T-helper 9 cell (primary cell): ENCODE measurements around the gene PFDN5.
"Not testable (repeated sequence)": the region's sequence is repeated elsewhere in the genome, so short reads cannot be mapped to it uniquely, and the experiment has no call there.

Source experiments
- DNase-seq: peaks from one replicate; pipeline ENCODE4 v3.0.0-alpha.2; 2020

The PFDN5 gene

DNA sequence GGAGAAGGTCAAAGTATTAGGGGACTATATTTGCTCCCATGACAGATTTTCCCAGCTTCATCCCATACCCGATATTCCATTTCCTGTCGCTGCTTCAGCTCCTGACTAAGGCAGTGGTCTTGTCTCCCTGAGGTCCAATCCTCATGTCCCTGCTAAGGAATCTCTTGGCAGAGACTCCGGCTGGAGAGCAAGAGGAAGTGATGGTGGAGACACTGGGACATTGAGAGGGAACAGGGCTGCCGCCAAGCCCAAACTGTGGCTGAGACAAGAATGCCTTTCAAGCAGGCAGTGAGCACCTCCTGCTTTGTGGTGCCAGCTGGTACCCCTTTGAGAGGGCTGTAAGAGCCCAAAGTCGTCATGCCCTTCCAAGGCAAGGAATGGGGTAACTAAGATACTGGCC is 35.3 kb downstream of the PFDN5 start:
- no peak for DNase-seq

DNA sequence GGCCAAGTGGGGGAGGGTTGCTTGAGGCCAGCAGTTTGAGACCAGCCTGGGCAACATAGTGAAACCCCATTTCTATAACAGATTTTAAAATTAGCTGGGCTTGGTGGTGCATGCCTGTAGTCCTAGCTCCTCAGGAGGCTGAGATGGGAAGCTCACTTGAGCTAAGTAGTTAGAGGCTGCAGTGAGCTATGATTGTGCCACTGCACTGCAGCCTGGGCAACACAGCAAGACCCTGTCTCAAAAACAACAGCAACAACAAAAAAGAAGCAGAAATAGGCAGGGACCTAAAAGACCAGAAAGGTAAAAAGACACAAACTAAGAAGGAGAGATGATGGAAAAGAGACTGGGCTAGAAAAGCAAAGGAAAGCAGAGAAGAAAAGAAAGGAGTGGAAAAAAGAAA is 37.0 kb downstream of the PFDN5 start:
- DNase-seq = not testable (repeated sequence)

DNA sequence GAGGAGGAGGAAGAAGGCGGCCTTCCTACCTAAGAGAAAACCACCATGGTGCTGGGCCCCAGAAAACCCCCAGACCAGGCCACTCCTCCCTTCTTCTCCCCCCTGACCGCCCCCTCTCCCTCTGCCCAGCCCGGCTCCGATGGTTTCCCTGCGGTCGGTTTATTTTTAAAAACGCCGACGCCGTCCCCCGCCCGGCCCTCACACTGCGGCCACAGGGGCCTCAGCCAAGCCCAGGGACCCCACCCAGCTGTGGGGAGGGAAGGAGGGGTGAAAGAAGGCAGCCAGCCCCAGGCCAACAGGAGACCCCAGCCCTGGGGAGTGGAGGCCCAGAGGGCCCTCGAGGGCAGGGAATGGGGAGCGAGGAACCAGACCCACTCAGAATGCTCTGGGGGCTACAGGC is 37.4 kb downstream of the PFDN5 start:
- no peak for DNase-seq

DNA sequence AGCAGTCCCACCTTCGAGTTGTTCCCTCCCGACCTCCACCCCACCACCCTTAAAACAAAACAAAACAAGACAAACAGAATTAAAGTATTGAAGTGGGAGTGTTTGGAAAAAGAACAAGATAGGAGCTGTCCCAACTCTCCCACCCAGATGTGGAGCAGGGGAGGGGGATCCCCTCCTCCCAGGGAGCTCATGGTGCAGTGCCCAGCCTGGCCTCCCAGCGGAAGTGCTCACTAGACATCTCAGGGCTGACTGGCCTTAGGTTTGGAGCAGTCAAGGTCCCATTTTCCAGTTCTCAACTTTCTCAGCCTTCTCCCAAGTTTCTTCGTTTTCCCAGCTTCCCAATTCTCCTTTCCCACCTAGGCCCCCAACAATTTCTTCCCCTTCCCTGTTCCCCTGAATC is 37.9 kb downstream of the PFDN5 start:
- DNase-seq = no peak

DNA sequence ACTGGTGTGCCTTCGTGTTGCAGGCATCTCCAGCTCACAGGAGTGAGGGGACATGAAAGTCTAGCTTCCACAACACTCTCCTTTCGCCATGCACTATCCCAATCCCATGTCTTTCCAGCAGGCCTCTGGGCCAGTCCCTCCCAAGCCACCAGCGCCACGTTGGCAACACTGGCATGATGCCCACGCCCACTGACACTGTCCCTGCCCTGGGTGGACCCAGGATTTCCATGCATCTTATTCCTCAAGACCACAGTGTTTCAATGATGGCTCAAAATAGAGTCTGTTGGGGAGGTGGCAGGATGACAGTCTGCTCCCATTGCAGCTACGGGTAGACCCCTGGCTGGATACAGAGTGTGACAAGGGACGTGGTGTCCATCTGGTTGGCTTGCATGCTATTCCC is 38.5 kb downstream of the PFDN5 start:
- no peak for DNase-seq

DNA sequence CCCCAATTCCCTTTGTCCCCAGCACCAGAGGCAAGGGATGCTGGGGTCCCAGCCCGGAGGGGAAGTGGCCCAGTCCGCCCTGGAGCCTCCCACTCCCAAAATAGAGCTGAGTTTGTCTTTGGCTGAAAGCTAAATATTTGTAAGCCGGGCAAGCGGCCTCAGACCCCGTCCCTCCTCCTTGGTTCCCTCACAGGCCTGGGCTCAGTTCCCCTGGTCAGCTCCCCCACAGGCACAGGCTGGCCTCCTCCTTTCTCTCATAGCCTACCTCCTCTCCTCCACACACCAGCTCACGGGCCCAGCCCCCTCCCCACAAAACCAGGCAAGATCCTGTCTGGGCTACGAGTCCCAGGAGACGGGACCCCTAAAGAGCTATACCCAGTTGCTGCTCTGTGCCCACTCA is 39.5 kb downstream of the PFDN5 start:
- no peak for DNase-seq

DNA sequence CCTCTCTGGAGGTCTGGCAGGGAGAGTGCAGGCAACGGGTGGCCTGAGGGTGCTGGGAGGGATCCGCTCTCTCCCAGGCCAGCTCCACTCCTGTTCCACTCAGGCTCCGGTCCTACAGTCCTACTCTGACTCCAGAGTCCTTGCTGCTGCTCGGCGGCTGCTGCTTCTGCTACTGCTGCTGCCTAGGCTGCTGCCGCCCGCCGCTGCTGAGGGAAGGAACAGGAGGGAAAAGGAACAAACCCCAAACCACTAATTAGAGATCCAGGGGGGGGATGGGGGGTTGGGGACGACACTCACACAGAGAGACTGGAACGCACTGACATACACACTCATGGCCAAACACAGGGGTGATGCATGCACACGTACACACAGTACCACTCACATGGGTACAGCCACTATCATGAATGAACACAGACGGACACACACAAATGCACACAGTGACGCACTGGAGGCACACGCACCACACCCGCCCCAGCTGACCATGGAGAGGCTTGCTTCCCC is 40.9 kb downstream of the PFDN5 start, which contains the start of gene SP7:
SP7 (minus strand) TSS at position 174 of the 501 bp plus-strand sequence. CDS start 708 bp downstream, outside the sequence.
- DNase-seq = no peak

DNA sequence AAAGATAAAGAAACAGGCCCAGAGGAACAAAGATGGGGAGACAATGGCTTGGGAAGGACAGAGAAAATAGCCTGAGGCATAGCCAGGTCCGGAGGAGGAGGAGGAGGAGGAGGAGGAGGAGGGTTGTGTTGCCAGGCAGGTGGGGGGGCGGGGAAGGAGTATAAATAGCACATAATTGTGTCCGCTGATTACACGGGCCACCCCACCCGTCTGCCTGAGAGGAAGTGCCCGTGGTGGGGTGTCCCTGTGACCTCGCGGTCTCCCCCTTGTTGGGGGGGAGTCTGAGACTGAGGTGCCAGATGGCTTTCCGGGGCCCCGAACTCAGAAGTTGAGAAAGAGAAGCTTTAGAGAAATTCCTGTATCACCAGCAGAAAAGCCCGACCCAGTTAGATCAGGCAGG is 42.7 kb downstream of the PFDN5 start:
- DNase-seq = no peak

DNA sequence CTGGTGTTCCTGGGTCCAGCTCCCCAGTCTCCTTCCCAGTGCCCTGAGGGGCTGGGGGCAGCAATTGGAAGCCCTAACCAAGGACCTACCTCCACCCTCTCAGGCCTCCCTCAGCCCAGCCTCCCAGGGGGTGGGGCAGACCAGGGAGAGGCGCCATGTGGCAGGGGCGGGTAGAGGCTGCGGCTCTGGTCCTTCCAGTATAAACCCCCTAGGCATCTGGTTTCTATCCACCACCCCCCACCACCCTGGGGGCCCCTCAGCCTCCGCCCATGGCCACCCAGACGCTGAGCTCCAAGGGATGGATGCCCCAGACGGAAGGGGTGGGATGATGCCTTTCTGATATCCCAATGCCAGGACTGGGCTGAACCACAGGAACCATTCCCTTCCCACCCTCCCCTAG is 43.6 kb downstream of the PFDN5 start:
- no peak for DNase-seq

DNA sequence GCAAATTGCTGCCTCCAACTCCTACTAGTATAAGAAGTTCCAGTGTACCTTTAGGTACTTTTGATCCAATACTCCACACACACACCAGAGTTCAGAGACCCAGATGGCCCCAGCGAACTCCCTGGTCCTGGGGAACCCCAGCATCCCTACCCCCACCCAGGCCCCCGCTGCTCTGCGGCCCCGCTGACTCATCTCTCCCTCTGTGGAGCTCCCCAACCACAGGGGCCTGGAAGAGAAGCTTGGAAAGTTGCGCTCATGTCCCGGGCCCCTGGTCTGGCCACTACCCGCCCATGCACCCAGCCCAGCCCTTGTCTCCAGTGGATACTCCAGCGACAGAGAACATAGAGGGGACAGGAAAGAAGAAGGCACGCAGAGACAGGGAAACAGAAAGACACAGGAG is 45.1 kb downstream of the PFDN5 start:
- no peak for DNase-seq

DNA sequence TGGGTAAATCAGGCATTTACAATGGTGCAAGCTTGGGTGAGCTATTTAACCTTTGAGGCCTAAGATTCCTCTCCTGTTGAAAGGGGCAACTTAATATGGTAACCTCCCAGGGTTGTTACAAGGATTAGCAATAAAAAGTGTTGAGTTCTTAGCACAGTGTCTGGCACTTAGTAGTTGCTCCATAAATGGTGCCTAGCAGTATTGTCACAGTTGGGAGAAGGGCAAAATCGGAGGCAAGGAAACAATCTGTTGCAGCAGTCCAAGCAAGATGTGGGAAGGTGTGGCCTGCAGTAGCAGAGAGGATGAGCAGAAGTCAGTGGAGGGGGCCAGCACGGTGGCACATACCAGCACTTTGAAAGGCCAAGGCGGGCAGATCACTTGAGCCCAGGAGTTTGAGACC is 48.1 kb downstream of the PFDN5 start:
- DNase-seq = no peak

DNA sequence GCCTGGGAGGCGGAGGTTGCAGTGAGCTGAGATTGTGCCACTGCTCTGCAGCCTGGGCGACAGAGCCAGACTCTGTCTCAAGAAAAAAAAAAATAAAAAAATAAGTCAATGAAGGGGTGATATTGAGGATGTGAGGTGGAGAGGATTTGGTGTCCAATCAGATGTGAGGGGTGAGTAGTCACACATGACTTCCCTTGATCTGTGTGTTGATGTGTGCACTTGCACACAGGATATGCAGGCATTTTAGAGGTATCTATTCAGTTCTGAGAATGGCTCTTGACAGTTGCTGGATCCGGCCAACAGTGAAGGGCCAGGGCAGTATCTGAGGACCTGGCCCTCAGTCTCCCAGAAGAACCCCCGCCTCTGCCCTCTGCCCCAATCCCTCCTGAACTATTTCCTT is 48.6 kb downstream of the PFDN5 start:
- no peak for DNase-seq

DNA sequence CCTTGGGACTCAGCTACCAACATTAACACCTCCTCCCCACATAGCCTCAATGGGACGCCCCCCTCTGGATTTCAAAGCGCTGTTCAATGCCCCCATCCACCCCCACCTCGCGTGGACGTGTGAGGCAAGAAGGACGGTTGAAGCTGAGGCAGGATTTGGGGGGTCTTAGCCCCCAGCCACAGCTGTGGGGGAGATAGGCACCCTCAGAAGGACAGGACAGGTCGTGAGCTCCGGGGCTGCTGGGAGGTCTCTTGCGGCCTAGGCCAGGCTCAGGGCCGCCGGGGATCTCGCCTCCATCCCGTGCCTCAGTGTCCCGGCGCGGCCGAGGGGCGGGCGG is 49.1 kb downstream of the PFDN5 start:
- DNase-seq = no peak

DNA sequence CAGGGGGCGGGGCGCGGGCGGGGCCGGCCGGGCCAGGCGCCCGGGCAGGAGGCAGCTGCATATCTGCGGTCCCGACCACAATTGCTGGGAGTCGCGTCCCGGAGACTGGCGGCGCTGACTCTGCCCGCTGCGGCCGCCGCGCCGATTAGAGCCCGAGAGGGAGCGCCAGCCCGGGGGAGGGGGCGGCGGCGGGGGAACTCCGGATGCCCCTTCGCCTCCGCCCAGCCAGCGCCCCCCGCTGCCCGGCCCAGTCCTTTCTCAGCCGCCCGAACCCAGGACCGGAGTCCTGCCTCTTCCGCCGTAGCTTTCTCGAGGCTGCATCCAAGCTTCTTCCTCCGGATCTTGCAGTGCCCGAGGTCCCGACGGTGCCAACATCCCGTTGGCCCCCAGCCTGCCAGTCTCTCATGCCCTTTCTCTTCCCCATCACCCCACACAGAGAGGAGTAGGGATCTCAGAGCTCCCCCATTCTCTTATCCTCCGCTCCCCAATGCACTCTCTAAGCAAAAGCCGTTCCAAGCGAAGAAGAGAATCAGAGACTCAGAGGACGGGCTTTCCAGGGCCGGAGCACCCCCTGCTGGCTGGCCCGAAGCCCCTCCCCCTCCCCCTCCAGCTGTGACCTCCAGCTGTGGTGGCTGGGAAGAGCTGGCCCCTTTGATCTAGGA is 49.6 kb downstream of the PFDN5 start:
- peak; percentile 59 for DNase-seq

DNA sequence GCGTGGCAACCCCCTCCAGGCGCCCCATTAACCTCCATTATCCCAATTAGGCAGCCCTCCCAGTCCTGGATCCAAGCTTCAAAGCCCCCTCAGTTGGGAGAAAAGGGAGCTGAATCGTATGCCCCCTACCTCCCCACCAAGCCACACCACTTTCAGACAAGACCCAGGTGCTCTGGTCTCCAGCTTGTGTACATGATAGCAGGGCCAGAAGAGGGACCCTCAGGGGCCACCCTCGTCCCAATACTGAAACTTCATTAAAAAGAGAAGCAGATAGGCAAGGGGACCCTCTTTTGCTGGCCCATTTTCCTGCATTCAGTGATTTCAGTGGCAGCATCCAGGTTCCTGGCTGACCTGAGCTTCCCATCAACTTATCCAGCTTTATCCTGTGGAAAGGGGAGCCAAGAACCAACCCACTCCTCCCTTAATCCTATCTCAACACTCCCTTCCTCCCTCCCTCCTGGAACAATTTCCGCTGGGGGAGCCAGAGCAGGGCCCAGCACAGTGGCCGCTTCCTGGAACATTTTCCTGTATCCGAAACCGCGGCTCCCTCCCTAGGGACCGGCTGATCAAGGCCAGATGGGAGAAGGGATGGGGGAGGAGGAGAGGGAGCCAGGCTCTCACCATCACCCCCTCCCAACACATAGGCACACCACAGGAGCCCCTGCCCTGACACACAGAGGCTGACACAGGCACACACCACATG is 50.3 kb downstream of the PFDN5 start:
- DNase-seq = no peak

DNA sequence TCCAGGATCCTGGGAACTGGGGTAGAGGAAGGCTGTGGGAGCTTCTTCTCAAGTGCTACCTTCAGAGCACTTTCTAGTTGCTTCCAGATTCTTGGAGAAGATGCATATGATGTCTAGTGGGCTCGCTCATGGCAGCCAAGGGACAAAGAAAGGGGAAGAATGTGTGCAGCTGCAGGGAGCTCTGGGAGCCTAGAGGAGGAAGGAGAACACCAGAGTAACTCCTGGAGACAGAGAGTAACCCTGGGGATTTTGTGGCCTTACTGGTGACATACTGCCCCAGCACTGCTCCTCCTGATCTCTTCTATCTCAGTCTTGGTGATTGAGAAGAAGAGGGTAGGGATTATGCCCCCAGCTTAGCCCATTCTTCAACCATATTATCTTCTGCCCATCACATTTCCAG is 51.1 kb downstream of the PFDN5 start:
- DNase-seq = no peak

DNA sequence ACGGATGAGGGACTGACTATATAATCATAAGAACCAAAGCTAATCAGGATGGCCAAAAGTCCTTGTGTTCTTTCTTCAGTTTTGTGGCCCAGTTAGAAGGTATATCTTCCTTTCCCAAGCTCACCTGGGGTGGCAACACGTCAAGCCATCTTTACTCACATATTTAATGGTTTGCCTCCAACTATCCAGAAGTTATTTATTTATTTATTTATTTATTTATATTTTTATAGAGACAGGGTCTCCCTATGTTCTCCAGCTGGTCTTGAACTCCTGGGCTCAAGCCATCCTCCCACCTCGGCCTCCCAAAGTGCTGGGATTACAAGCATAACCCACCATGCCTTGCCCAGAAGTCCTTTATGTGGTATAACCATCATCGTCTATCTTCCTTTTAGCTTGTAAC is 52.6 kb downstream of the PFDN5 start:
- no peak for DNase-seq
